Upper lobe of left lung (tissue), 6 donors: ENCODE data around the gene RNF6. TPM values are rescaled to one million over a fixed set of nuclear protein-coding genes. Genes with fewer than 3 reads are reported as not detected.
A peak's percentile ranks its signal among the peaks of the same experiment; 100 is the strongest.

ENCODE experiments used
- ATAC-seq, 2 donors: fragments of 200-7000 bp; cut with Tn5 transposase; one replicate each; pipeline ENCODE4 v1.9.1; 2022; ENCODE audit warnings: mild to moderate bottlenecking in 2 of 2, moderate library complexity in 2 of 2; ENCODE audit not compliant: low FRiP score in 2 of 2
- DNase-seq, 2 donors: peaks; one replicate each; pipeline ENCODE4 v3.0.0-alpha.2; 2019 to 2020
- H3K27ac ChIP-seq, 4 donors: fragments of 200-600 bp; sonication (generic); one replicate each; pipeline ENCODE4 v1.5.1; 2016 to 2019
- H3K27me3 ChIP-seq, 4 donors: fragments of 200-600 bp; sonication (generic); one replicate each; pipeline ENCODE4 v1.5.1; 2017 to 2019
- H3K36me3 ChIP-seq, 4 donors: fragments of 200-600 bp; sonication (generic); one replicate each; pipeline ENCODE4 v1.5.1; 2016 to 2019
- H3K4me1 ChIP-seq, 4 donors: fragments of 200-600 bp; sonication (generic); one replicate each; pipeline ENCODE4 v1.5.1; 2018 to 2019
- H3K4me3 ChIP-seq, 4 donors: fragments of 200-600 bp; sonication (generic); one replicate each; pipeline ENCODE4 v1.5.1; 2017 to 2019; ENCODE audit warnings: mild to moderate bottlenecking in 2 of 4, moderate library complexity in 1 of 4
- H3K9me3 ChIP-seq, 4 donors: fragments of 200-600 bp; sonication (generic); one replicate each; pipeline ENCODE4 v1.5.1; 2018 to 2019
- CTCF ChIP-seq, 6 experiments: fragments of 450-650 bp in 4 of 6; fragments of 200-600 bp in 2 of 6; sonication (generic) in 2 of 6; IDR thresholded peaks; one replicate each; pipeline ENCODE4 v1.5.1; 2016 to 2019; ENCODE audit warnings: antibody characterized with exemption in 6 of 6
- EP300 ChIP-seq, 4 donors: sonication (generic); formaldehyde crosslinking; IDR thresholded peaks; one replicate each; pipeline ENCODE4 v1.5.1; 2017; ENCODE audit warnings: antibody characterized with exemption in 4 of 4, control low read depth in 2 of 4
- POLR2A ChIP-seq, 4 donors: fragments of 450-650 bp; IDR thresholded peaks; one replicate each; pipeline ENCODE4 v1.5.1; 2016 to 2017; ENCODE audit warnings: antibody characterized with exemption in 4 of 4, mild to moderate bottlenecking in 2 of 4
- POLR2AphosphoS5 ChIP-seq, 2 donors: sonication (generic); formaldehyde crosslinking; IDR thresholded peaks; one replicate each; pipeline ENCODE4 v1.5.1; 2017; ENCODE audit warnings: antibody characterized with exemption in 2 of 2
- WGBS, 2 donors: methylation state at CpG; one replicate each; pipeline ENCODE4 v1.1.5; 2017 to 2018; 5-methylcytosine and 5-hydroxymethylcytosine counted together
- total RNA-seq, 6 donors: library from RNA; depleted of rRNA in 4 of 6; stranded (reverse); fragments of >200 nt in 4 of 6; gene quantifications; one replicate each; pipeline versions ENCODE4 v1.1.0 to v1.2.1, GENCODE V29; 2016 to 2021
- donor health status: DM: no; HTN: no; CAD: no; lungs with moderate emphysema.
- donor health status: DM: no; HTN: yes; CAD: no; lungs with severe emphysema.

Gene RNF6
- total RNA-seq, 6 donors from 2014 or later: 14.7 to 39.9 (median 30.7) TPM

- H3K9me3 ChIP-seq: no peaks in the 10 kb centered on the region
- DNase-seq (no peak), ATAC-seq (no peak)
- no peak for TF ChIP-seq CTCF (IDR thresholded peaks at IDR 0.05)
- TF ChIP-seq POLR2AphosphoS5 (IDR thresholded peaks at IDR 0.05): no peak
- no peak for TF ChIP-seq POLR2A (IDR thresholded peaks at IDR 0.05)
- no peak for TF ChIP-seq EP300 (IDR thresholded peaks at IDR 0.05)
- WGBS, 2 donors: 97 to 100% methylated on average over 2 of the region's 2 CpGs
- no peaks in the 10 kb centered on the region for H3K4me1 ChIP-seq
- H3K36me3 ChIP-seq: no peaks in the 10 kb centered on the region
- no peaks in the 10 kb centered on the region for H3K27me3 ChIP-seq
- H3K4me3 ChIP-seq: no peak overlapping the region
- no peak overlapping the region for H3K27ac ChIP-seq
Measured at GRCh38 chr13:26228096-26228495, 6.0 kb upstream of the RNF6 start.

- peaks cover 0 to 5% (median 4%) of the 10 kb centered on the region in 4 donors for H3K4me1 ChIP-seq
- no peaks in the 10 kb centered on the region for H3K9me3 ChIP-seq
- H3K4me3 ChIP-seq: no peak overlapping the region
- no peak for ATAC-seq
- 76 to 79% methylated on average over 5 to 6 of the region's 6 CpGs for whole genome bisulfite sequencing, 2 donors
- H3K27me3 ChIP-seq: no peaks in the 10 kb centered on the region
- TF ChIP-seq POLR2AphosphoS5 (IDR thresholded peaks at IDR 0.05): no peak
- no peak for TF ChIP-seq EP300 (IDR thresholded peaks at IDR 0.05)
- no peak for TF ChIP-seq CTCF (IDR thresholded peaks at IDR 0.05)
- TF ChIP-seq POLR2A (IDR thresholded peaks at IDR 0.05): no peak
- DNase-seq: peak in 1 of 2 donors; percentile 40
- H3K36me3 ChIP-seq: no peaks in the 10 kb centered on the region
- H3K27ac ChIP-seq: no peak overlapping the region
Measured at GRCh38 chr13:26227166-26227971, 5.3 kb upstream of the RNF6 start.

- 70 to 85% methylated on average over 7 of the region's 7 CpGs for WGBS, 2 donors
- no peak for ATAC-seq
- Histone ChIP-seq H3K4me3 (no peak overlapping the region), H3K4me1 (peaks cover 0 to 8% (median 7%) of the 10 kb centered on the region in 4 donors), H3K36me3 (no peaks in the 10 kb centered on the region), H3K9me3 (no peaks in the 10 kb centered on the region), H3K27ac (no peak overlapping the region), H3K27me3 (no peaks in the 10 kb centered on the region)
- TF ChIP-seq POLR2A (IDR thresholded peaks at IDR 0.05) (no peak), EP300 (IDR thresholded peaks at IDR 0.05) (no peak)
- DNase-seq: no peak
Measured at GRCh38 chr13:26225896-26226617, 3.9 kb upstream of the RNF6 start.

- DNase-seq (no peak), ATAC-seq (peak; percentile 74 to 79)
- Histone ChIP-seq H3K4me3 (peak overlapping the region; percentile 69 to 98 (median 80)), H3K27me3 (no peaks in the 10 kb centered on the region), H3K4me1 (peaks cover 14 to 25% (median 23%) of the 10 kb centered on the region in 4 donors), H3K9me3 (no peaks in the 10 kb centered on the region), H3K36me3 (peaks cover 13 to 27% (median 17%) of the 10 kb centered on the region in 4 donors), H3K27ac (peak overlapping the region; percentile 96 to 99 (median 98))
- 27 to 34% methylated on average over 16 of the region's 16 CpGs for WGBS, 2 donors
- no peak for TF ChIP-seq CTCF (IDR thresholded peaks at IDR 0.05)
- no peak for TF ChIP-seq POLR2AphosphoS5 (IDR thresholded peaks at IDR 0.05)
- no peak for TF ChIP-seq EP300 (IDR thresholded peaks at IDR 0.05)
- no peak for TF ChIP-seq POLR2A (IDR thresholded peaks at IDR 0.05)
Measured at GRCh38 chr13:26222520-26223046, 469 bp upstream of the RNF6 start.

GRCh38 chr13:26221399-26221720, 754 bp downstream of the RNF6 start:
- Histone ChIP-seq H3K4me3 (peak overlapping the region; percentile 69 to 98 (median 80)), H3K27me3 (no peaks in the 10 kb centered on the region), H3K9me3 (no peaks in the 10 kb centered on the region), H3K4me1 (peaks cover 14 to 25% (median 23%) of the 10 kb centered on the region in 4 donors), H3K27ac (peak overlapping the region; percentile 96 to 99 (median 98)), H3K36me3 (peaks cover 24 to 39% (median 28%) of the 10 kb centered on the region in 4 donors)
- peak in 1 of 2 donors; percentile 85 for DNase-seq
- TF ChIP-seq POLR2A (IDR thresholded peaks at IDR 0.05) (no peak), EP300 (IDR thresholded peaks at IDR 0.05) (no peak), POLR2AphosphoS5 (IDR thresholded peaks at IDR 0.05) (no peak), CTCF (IDR thresholded peaks at IDR 0.05) (no peak)
- WGBS, 2 donors: 0 to 1% methylated on average over 16 of the region's 16 CpGs
- peak; percentile 68 to 78 for ATAC-seq
